Activated B cell treated with CpG ODN at 0.5 μM for 24 hours (primary cell): ENCODE results near the gene POLR1H. TPM values are rescaled to one million over a fixed set of nuclear protein-coding genes. Genes with fewer than 3 reads are reported as not detected.

ENCODE experiments used
- ATAC-seq: fragments of 200-7000 bp; cut with Tn5 transposase; one replicate; pipeline ENCODE4 v1.10.0; 2021; ENCODE audit warnings: low read depth, mild to moderate bottlenecking, moderate library complexity
- CTCF ChIA-PET: fragments of 350-600 bp; sonication (Branson Sonifier 250); formaldehyde crosslinking; loops from one replicate; lab custom pipeline; 2021; ENCODE audit warnings: antibody characterized with exemption; lab: Charles Lee
- POLR2A ChIA-PET: fragments of 350-600 bp; sonication (Branson Sonifier 250); formaldehyde crosslinking; loops from one replicate; lab custom pipeline; 2021; ENCODE audit warnings: antibody characterized with exemption; lab: Charles Lee
- DNase-seq: peaks from one replicate; pipeline ENCODE4 v3.0.0; 2022
- H3K27ac Mint-ChIP-seq: one replicate; pipeline ENCODE4 v1.8.0; 2020; ENCODE audit warnings: mixed read lengths
- H3K27me3 Mint-ChIP-seq: one replicate; pipeline ENCODE4 v1.8.0; 2021; ENCODE audit warnings: mixed read lengths
- H3K36me3 Mint-ChIP-seq: one replicate; pipeline ENCODE4 v1.8.0; 2021; ENCODE audit warnings: low read depth, mixed read lengths
- H3K4me1 Mint-ChIP-seq: one replicate; pipeline ENCODE4 v1.8.0; 2021; ENCODE audit warnings: mixed read lengths
- H3K4me3 Mint-ChIP-seq: one replicate; pipeline ENCODE4 v1.8.0; 2020; ENCODE audit warnings: mild to moderate bottlenecking, mixed read lengths
- H3K9me3 Mint-ChIP-seq: one replicate; pipeline ENCODE4 v1.8.0; 2020; ENCODE audit warnings: mixed read lengths
- CTCF ChIP-seq: fragments of 200-600 bp; IDR thresholded peaks from one replicate; pipeline ENCODE4 v1.8.0; 2022; ENCODE audit warnings: antibody characterized with exemption, mild to moderate bottlenecking
- intact Hi-C: fragments of 100-400 bp; cut with micrococcal nuclease; formaldehyde crosslinking; loops from one replicate; pipeline ENCODE4 v1.15.1; 2024
- total RNA-seq: library from RNA; stranded (reverse); gene quantifications from 2 replicates; pipeline ENCODE4 v1.2.3, GENCODE V29; 2022

The POLR1H gene
- total RNA-seq, 1 donor from 2014 or later = 44.1 TPM

GRCh38 chr6:30063315-30063714 is 2.2 kb downstream of the POLR1H start:
- no peak for ATAC-seq

GRCh38 chr6:30066082-30066481 is 5.0 kb downstream of the POLR1H start:
- ATAC-seq = no peak

More at GRCh38 chr6:30063315-30063714, 2.2 kb downstream of the POLR1H start:
- DNase-seq = no peak
- Mint-ChIP-seq H3K9me3 (no peaks in the 10 kb centered on the region), H3K4me1 (peaks cover 63% of the 10 kb centered on the region), H3K27me3 (no peaks in the 10 kb centered on the region), H3K4me3 (peak overlapping the region; percentile 11), H3K27ac (no peak overlapping the region), H3K36me3 (peaks cover 52% of the 10 kb centered on the region)
- ChIA-PET POLR2A (no interaction called here), CTCF (no interaction called here)
- intact Hi-C loops = loop anchor here (5.0 kb wide), 1 partner anchor 554 kb away; the partner anchor contains the start of genes MRPS18B and PPP1R10
- no peak for TF ChIP-seq CTCF

GRCh38 chr6:30066577-30067459 is 5.8 kb downstream of the POLR1H start, which contains the start of gene PPP1R11:
TSS of gene PPP1R11 (plus strand) at chr6:30067198. CDS start at chr6:30067411, 213 bp downstream.
- peaks cover 17% of the 10 kb centered on the region for H3K27me3 Mint-ChIP-seq
- ChIA-PET POLR2A (interaction anchor here (0.6 to 1.7 kb wide), 19 partner anchors 9 to 1768 kb away, joined by 3 to 13 read pairs (median 4); partner anchors contain the start of genes GABBR1, GNL1, TRIM26 and TRIM39), CTCF (interaction anchor here (0.7 to 2.3 kb wide), 3 partner anchors 36 to 1673 kb away, joined by 3 to 9 read pairs (median 3); partner anchors contain the start of gene MSH5)
- ATAC-seq = peak; percentile 96
- TF ChIP-seq CTCF = no peak
- H3K4me1 Mint-ChIP-seq = peaks cover 60% of the 10 kb centered on the region
- DNase-seq = peak; percentile 95
- intact Hi-C loops = loop anchor here (1.0 to 5.0 kb wide), 7 partner anchors 36 to 490 kb away; partner anchors contain the start of genes GNL1, HLA-F, PRR3 and RPP21
- H3K4me3 Mint-ChIP-seq = peak within 1 kb of the TSS; percentile 98
- peak within 1 kb of the TSS; percentile 99 for H3K27ac Mint-ChIP-seq
- no peaks in the 10 kb centered on the region for H3K9me3 Mint-ChIP-seq
- peaks cover 66% of the 10 kb centered on the region for H3K36me3 Mint-ChIP-seq

More at GRCh38 chr6:30066082-30066481, 5.0 kb downstream of the POLR1H start:
- H3K4me1 Mint-ChIP-seq = peaks cover 60% of the 10 kb centered on the region
- H3K4me3 Mint-ChIP-seq = peak overlapping the region; percentile 98
- no peak for TF ChIP-seq CTCF
- no peaks in the 10 kb centered on the region for H3K9me3 Mint-ChIP-seq
- DNase-seq = no peak
- peaks cover 13% of the 10 kb centered on the region for H3K27me3 Mint-ChIP-seq
- ChIA-PET POLR2A (interaction anchor here (0.6 to 1.7 kb wide), 16 partner anchors 8 to 1769 kb away, joined by 3 to 13 read pairs (median 4); partner anchors contain the start of genes GABBR1, GNL1, TRIM26 and TRIM39), CTCF (interaction anchor here (0.8 to 1.2 kb wide), 2 partner anchors 37 to 329 kb away, joined by 3 read pairs; no protein-coding TSS in a partner anchor)
- H3K36me3 Mint-ChIP-seq = peaks cover 70% of the 10 kb centered on the region
- intact Hi-C loops = loop anchor here (2.0 to 5.0 kb wide), 4 partner anchors 139 to 491 kb away; partner anchors contain the start of genes GNL1, HLA-F, PRR3 and RPP21
- peak overlapping the region; percentile 99 for H3K27ac Mint-ChIP-seq

GRCh38 chr6:30067460-30068139 is 6.5 kb downstream of the POLR1H start:
- ChIA-PET POLR2A (interaction anchor here (0.7 to 1.7 kb wide), 3 partner anchors 37 to 1086 kb away, joined by 3 to 7 read pairs (median 4); no protein-coding TSS in a partner anchor), CTCF (interaction anchor here (2.3 kb wide), 1 partner anchor 35 kb away, joined by 9 read pairs; no protein-coding TSS in a partner anchor)
- H3K27ac Mint-ChIP-seq = peak overlapping the region; percentile 99
- ATAC-seq (no peak), DNase-seq (no peak)
- H3K9me3 Mint-ChIP-seq = no peaks in the 10 kb centered on the region
- no peak for TF ChIP-seq CTCF
- H3K36me3 Mint-ChIP-seq = peaks cover 64% of the 10 kb centered on the region
- peaks cover 58% of the 10 kb centered on the region for H3K4me1 Mint-ChIP-seq
- peaks cover 24% of the 10 kb centered on the region for H3K27me3 Mint-ChIP-seq
- intact Hi-C loops = loop anchor here (1.0 to 5.0 kb wide), 7 partner anchors 36 to 490 kb away; partner anchors contain the start of genes GNL1, HLA-F, PRR3 and RPP21
- peak overlapping the region; percentile 98 for H3K4me3 Mint-ChIP-seq
